Measurements from ENCODE around the gene FDCSP. TPM values are rescaled to one million over a fixed set of nuclear protein-coding genes. Genes with fewer than 3 reads are reported as not detected.
"Not testable (repeated sequence)": the region's sequence is repeated elsewhere in the genome, so short reads cannot be mapped to it uniquely, and the experiment has no call there.

FDCSP gene
- polyA plus RNA-seq, 1 donor from 2014 or later: not detected

DNA sequence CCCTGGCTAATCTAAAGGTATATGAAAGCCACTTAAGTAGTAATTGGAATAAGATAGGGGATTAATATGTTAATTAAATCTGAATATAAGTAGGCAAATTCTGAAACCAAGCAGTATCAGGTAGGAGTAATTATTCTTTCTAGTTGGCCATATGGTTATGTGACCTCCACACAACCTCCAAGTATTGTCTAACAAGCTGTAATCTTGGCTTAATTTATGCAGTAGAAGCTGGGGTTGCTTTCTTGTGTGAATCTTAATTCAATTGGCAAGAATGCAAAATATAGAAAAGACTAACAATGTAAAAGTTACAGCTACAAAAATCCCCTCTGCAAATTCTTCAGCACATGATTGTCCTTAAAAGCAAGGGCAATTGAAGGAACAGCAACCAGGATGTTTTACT is 9.8 kb upstream of the FDCSP start:
- not testable (repeated sequence) for H3K4me3 ChIP-seq (ENCODE audit: low read length); H3K9ac ChIP-seq (ENCODE audit: low read length); H3K79me2 ChIP-seq (replicated peaks; ENCODE audit: insufficient read depth, low read length); H3F3A ChIP-seq (ENCODE audit: insufficient read depth, low read length, poor library complexity, severe bottlenecking); H4K20me1 ChIP-seq (ENCODE audit: insufficient read depth); H3K9me2 ChIP-seq (ENCODE audit: insufficient read depth, low read length); H3K36me3 ChIP-seq (ENCODE audit: insufficient read depth, low read length); H3K27ac ChIP-seq (ENCODE audit: low read length); H3K27me3 ChIP-seq (ENCODE audit: insufficient read depth, low read depth, low read length); H3K4me2 ChIP-seq (ENCODE audit: low read length); H2AFZ ChIP-seq (ENCODE audit: low read depth, low read length); H3K9me3 ChIP-seq (ENCODE audit: low read length)

DNA sequence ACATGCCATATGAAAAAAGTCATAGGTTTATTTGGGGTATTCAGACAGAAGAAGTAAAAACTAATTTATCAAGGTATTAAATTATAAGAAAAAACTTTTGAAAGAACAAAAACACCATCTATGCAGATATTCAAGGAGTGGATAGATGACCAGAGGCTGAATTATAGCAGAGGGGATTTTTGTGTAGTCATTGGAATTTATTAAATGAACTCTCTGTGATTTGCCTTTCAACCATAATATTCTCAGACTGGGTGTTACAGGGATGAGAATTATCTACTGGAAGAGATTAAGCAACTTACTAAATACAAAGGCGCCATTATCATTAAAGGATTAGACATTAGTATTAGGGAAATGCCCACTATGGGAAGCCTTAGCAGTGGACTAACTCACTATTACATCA is 9.4 kb upstream of the FDCSP start:
- not testable (repeated sequence) for H3K27ac ChIP-seq (ENCODE audit: low read length); H3K27me3 ChIP-seq (ENCODE audit: insufficient read depth, low read depth, low read length); H3K9ac ChIP-seq (ENCODE audit: low read length)

DNA sequence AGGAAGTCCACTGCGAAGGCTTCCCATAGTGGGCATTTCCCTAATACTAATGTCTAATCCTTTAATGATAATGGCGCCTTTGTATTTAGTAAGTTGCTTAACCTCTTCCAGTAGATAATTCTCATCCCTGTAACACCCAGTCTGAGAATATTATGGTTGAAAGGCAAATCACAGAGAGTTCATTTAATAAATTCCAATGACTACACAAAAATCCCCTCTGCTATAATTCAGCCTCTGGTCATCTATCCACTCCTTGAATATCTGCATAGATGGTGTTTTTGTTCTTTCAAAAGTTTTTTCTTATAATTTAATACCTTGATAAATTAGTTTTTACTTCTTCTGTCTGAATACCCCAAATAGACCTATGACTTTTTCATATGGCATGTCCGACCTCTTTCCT is 4.5 kb upstream of the FDCSP start:
- H3K9ac ChIP-seq (ENCODE audit: low read length); H3K4me2 ChIP-seq (ENCODE audit: low read length); H3K27me3 ChIP-seq (ENCODE audit: insufficient read depth, low read depth, low read length); H2AFZ ChIP-seq (ENCODE audit: low read depth, low read length); H3K27ac ChIP-seq (ENCODE audit: low read length); H3K4me3 ChIP-seq (ENCODE audit: low read length); H4K20me1 ChIP-seq (ENCODE audit: insufficient read depth); H3K36me3 ChIP-seq (ENCODE audit: insufficient read depth, low read length); H3K9me2 ChIP-seq (ENCODE audit: insufficient read depth, low read length); H3K9me3 ChIP-seq (ENCODE audit: low read length); H3F3A ChIP-seq (ENCODE audit: insufficient read depth, low read length, poor library complexity, severe bottlenecking); H3K79me2 ChIP-seq (replicated peaks; ENCODE audit: insufficient read depth, low read length): not testable (repeated sequence)

More for the DNA sequence above, 9.4 kb upstream of the FDCSP start:
- not testable (repeated sequence) for H3K9me2 ChIP-seq (ENCODE audit: insufficient read depth, low read length); H3K9me3 ChIP-seq (ENCODE audit: low read length); H3K4me3 ChIP-seq (ENCODE audit: low read length); H3K79me2 ChIP-seq (replicated peaks; ENCODE audit: insufficient read depth, low read length); H3K36me3 ChIP-seq (ENCODE audit: insufficient read depth, low read length); H4K20me1 ChIP-seq (ENCODE audit: insufficient read depth); H3K4me2 ChIP-seq (ENCODE audit: low read length); H2AFZ ChIP-seq (ENCODE audit: low read depth, low read length); H3F3A ChIP-seq (ENCODE audit: insufficient read depth, low read length, poor library complexity, severe bottlenecking)

DNA sequence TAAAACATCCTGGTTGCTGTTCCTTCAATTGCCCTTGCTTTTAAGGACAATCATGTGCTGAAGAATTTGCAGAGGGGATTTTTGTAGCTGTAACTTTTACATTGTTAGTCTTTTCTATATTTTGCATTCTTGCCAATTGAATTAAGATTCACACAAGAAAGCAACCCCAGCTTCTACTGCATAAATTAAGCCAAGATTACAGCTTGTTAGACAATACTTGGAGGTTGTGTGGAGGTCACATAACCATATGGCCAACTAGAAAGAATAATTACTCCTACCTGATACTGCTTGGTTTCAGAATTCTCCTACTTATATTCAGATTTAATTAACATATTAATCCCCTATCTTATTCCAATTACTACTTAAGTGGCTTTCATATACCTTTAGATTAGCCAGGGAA is 4.1 kb upstream of the FDCSP start:
- not testable (repeated sequence) for H3K9me2 ChIP-seq (ENCODE audit: insufficient read depth, low read length); H3K27ac ChIP-seq (ENCODE audit: low read length); H3K36me3 ChIP-seq (ENCODE audit: insufficient read depth, low read length); H3K9me3 ChIP-seq (ENCODE audit: low read length); H3K4me2 ChIP-seq (ENCODE audit: low read length); H4K20me1 ChIP-seq (ENCODE audit: insufficient read depth); H3F3A ChIP-seq (ENCODE audit: insufficient read depth, low read length, poor library complexity, severe bottlenecking); H3K9ac ChIP-seq (ENCODE audit: low read length); H3K27me3 ChIP-seq (ENCODE audit: insufficient read depth, low read depth, low read length); H3K79me2 ChIP-seq (replicated peaks; ENCODE audit: insufficient read depth, low read length); H2AFZ ChIP-seq (ENCODE audit: low read depth, low read length); H3K4me3 ChIP-seq (ENCODE audit: low read length)

DNA sequence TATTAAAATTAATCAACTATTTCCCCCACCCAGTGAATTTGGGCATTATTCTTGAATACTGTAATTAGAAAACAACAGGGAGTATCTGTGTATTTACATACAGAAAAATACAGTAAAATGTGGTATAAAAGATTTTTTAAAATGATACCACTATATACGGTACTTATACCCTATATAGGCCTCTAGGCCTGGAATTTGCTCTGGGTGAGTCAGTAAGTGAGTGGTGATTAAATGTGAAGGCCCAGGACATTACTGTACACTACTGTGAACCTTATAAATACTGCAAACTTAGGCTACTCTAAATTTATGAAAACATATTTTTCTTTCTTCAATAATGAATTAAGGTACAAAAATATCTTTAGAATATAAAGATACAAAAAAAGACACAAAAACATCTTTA is 10.2 kb downstream of the FDCSP start:
- H3K9me3 ChIP-seq (ENCODE audit: low read length): no peaks in the 10 kb centered on the region
- no peak overlapping the region for H3K9ac ChIP-seq (ENCODE audit: low read length)
- TF ChIP-seq MXI1 (conservative IDR thresholded peaks at IDR 0.05; ENCODE audit: poor library complexity, severe bottlenecking) (no peak), EZH2 (IDR thresholded peaks at IDR 0.05; ENCODE audit: borderline replicate concordance, insufficient read depth, low read length, poor library complexity, severe bottlenecking) (no peak), EP300 (conservative IDR thresholded peaks at IDR 0.05; ENCODE audit: poor library complexity, severe bottlenecking) (no peak), TAF1 (IDR thresholded peaks at IDR 0.05; ENCODE audit: low read depth) (no peak), POLR2AphosphoS5 (IDR thresholded peaks at IDR 0.05) (no peak), SMC3 (conservative IDR thresholded peaks at IDR 0.05; ENCODE audit: poor library complexity) (no peak), RAD21 (conservative IDR thresholded peaks at IDR 0.05) (no peak)
- TF ChIP-seq, protein P1, sequence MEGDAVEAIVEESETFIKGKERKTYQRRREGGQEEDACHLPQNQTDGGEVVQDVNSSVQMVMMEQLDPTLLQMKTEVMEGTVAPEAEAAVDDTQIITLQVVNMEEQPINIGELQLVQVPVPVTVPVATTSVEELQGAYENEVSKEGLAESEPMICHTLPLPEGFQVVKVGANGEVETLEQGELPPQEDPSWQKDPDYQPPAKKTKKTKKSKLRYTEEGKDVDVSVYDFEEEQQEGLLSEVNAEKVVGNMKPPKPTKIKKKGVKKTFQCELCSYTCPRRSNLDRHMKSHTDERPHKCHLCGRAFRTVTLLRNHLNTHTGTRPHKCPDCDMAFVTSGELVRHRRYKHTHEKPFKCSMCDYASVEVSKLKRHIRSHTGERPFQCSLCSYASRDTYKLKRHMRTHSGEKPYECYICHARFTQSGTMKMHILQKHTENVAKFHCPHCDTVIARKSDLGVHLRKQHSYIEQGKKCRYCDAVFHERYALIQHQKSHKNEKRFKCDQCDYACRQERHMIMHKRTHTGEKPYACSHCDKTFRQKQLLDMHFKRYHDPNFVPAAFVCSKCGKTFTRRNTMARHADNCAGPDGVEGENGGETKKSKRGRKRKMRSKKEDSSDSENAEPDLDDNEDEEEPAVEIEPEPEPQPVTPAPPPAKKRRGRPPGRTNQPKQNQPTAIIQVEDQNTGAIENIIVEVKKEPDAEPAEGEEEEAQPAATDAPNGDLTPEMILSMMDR (IDR thresholded peaks at IDR 0.05; ENCODE audit: poor library complexity, severe bottlenecking): no peak
- TF ChIP-seq, protein P2, sequence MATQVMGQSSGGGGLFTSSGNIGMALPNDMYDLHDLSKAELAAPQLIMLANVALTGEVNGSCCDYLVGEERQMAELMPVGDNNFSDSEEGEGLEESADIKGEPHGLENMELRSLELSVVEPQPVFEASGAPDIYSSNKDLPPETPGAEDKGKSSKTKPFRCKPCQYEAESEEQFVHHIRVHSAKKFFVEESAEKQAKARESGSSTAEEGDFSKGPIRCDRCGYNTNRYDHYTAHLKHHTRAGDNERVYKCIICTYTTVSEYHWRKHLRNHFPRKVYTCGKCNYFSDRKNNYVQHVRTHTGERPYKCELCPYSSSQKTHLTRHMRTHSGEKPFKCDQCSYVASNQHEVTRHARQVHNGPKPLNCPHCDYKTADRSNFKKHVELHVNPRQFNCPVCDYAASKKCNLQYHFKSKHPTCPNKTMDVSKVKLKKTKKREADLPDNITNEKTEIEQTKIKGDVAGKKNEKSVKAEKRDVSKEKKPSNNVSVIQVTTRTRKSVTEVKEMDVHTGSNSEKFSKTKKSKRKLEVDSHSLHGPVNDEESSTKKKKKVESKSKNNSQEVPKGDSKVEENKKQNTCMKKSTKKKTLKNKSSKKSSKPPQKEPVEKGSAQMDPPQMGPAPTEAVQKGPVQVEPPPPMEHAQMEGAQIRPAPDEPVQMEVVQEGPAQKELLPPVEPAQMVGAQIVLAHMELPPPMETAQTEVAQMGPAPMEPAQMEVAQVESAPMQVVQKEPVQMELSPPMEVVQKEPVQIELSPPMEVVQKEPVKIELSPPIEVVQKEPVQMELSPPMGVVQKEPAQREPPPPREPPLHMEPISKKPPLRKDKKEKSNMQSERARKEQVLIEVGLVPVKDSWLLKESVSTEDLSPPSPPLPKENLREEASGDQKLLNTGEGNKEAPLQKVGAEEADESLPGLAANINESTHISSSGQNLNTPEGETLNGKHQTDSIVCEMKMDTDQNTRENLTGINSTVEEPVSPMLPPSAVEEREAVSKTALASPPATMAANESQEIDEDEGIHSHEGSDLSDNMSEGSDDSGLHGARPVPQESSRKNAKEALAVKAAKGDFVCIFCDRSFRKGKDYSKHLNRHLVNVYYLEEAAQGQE (IDR thresholded peaks at IDR 0.05; ENCODE audit: borderline replicate concordance): no peak
- no peak overlapping the region for H2AFZ ChIP-seq (ENCODE audit: low read depth, low read length)
- no peaks in the 10 kb centered on the region for H3K9me2 ChIP-seq (ENCODE audit: insufficient read depth, low read length)
- no peak overlapping the region for H3K27ac ChIP-seq (ENCODE audit: low read length)
- no peaks in the 10 kb centered on the region for H4K20me1 ChIP-seq (ENCODE audit: insufficient read depth)
- no peaks in the 10 kb centered on the region for H3K36me3 ChIP-seq (ENCODE audit: insufficient read depth, low read length)
- H3K27me3 ChIP-seq (ENCODE audit: insufficient read depth, low read depth, low read length): no peaks in the 10 kb centered on the region
- no peaks in the 10 kb centered on the region for H3K79me2 ChIP-seq (replicated peaks; ENCODE audit: insufficient read depth, low read length)
- H3F3A ChIP-seq (ENCODE audit: insufficient read depth, low read length, poor library complexity, severe bottlenecking): no peaks in the 10 kb centered on the region
- no peak overlapping the region for H3K4me3 ChIP-seq (ENCODE audit: low read length)
- no peak overlapping the region for H3K4me2 ChIP-seq (ENCODE audit: low read length)
